Spleen (tissue), 11 donors: ENCODE measurements around the gene C16orf87. TPM values are rescaled to one million over a fixed set of nuclear protein-coding genes. Genes with fewer than 3 reads are reported as not detected.
A peak's percentile ranks its signal among the peaks of the same experiment; 100 is the strongest.

Experiments
- DNase-seq: peaks from one replicate; pipeline ENCODE4 v3.0.0-alpha.2; 2020
- H3K27ac ChIP-seq, 8 donors: fragments of 200-600 bp; sonication (generic) in 7 of 8; 1 replicate in 4 of 8; 2 replicates in 4 of 8; pipeline versions ENCODE4 v1.5.0 to v1.8.0; 2016 to 2021; ENCODE audit warnings: inconsistent platforms in 4 of 8, mild to moderate bottlenecking in 4 of 8, moderate library complexity in 1 of 8
- H3K27me3 ChIP-seq, 7 donors: fragments of 200-600 bp; sonication (generic) in 6 of 7; replicated peaks in 1 of 7; 1 replicate in 4 of 7; 2 replicates in 3 of 7; pipeline versions ENCODE4 v1.5.0 to v1.8.0; 2016 to 2021; ENCODE audit warnings: inconsistent platforms in 3 of 7, mild to moderate bottlenecking in 1 of 7
- H3K36me3 ChIP-seq, 6 donors: fragments of 200-600 bp; sonication (generic) in 5 of 6; 1 replicate in 4 of 6; 2 replicates in 2 of 6; pipeline versions ENCODE4 v1.5.0 to v1.8.0; 2016 to 2021; ENCODE audit warnings: inconsistent platforms in 2 of 6
- H3K4me1 ChIP-seq, 6 donors: fragments of 200-600 bp; sonication (generic) in 5 of 6; 1 replicate in 3 of 6; 2 replicates in 3 of 6; pipeline versions ENCODE4 v1.5.0 to v1.8.0; 2016 to 2021; ENCODE audit warnings: inconsistent platforms in 3 of 6
- H3K4me3 ChIP-seq, 8 donors: fragments of 200-600 bp; sonication (generic) in 7 of 8; 1 replicate in 4 of 8; 2 replicates in 4 of 8; pipeline versions ENCODE4 v1.5.0 to v1.8.0; 2016 to 2021; ENCODE audit warnings: inconsistent platforms in 4 of 8, mild to moderate bottlenecking in 4 of 8, moderate library complexity in 2 of 8
- H3K9me3 ChIP-seq, 8 donors: fragments of 200-600 bp; sonication (generic) in 7 of 8; 1 replicate in 4 of 8; 2 replicates in 4 of 8; pipeline versions ENCODE4 v1.5.0 to v1.8.0; 2016 to 2021; ENCODE audit warnings: inconsistent platforms in 4 of 8
- CTCF ChIP-seq, 11 experiments: fragments of 200-600 bp in 7 of 11; fragments of 450-650 bp in 4 of 11; sonication (generic) in 4 of 11; IDR thresholded peaks in 8 of 11; conservative IDR thresholded peaks in 3 of 11; 1 replicate in 7 of 11; 2 replicates in 4 of 11; pipeline versions ENCODE4 v1.4.0 to v1.8.0; 2016 to 2021; ENCODE audit warnings: antibody characterized with exemption in 11 of 11, inconsistent platforms in 4 of 11, mild to moderate bottlenecking in 1 of 11
- POLR2A ChIP-seq, 3 donors: fragments of 450-650 bp; IDR thresholded peaks; one replicate each; pipeline ENCODE4 v1.5.1; 2017; ENCODE audit warnings: antibody characterized with exemption in 3 of 3, mild to moderate bottlenecking in 1 of 3
- POLR2AphosphoS5 ChIP-seq, 3 donors: sonication (generic); formaldehyde crosslinking; IDR thresholded peaks; one replicate each; pipeline ENCODE4 v1.5.1; 2017; ENCODE audit warnings: antibody characterized with exemption in 3 of 3
- WGBS, 5 donors: extraction: QIAGEN DNeasy Blood & Tissue Kit in 3 of 5; methylation state at CpG; one replicate each; pipeline versions ENCODE4 v1.1.5 to v1.1.7; 2013 to 2018; 5-methylcytosine and 5-hydroxymethylcytosine counted together
- intact Hi-C: fragments of 100-400 bp; cut with DNase I; formaldehyde crosslinking; loops from one replicate; pipeline ENCODE4 v1.15.0; 2023; ENCODE audit warnings: low total_unique reads
- polyA plus RNA-seq, 3 donors: library from polyadenylated mRNA; stranded (reverse); fragments of 200-250 nt; gene quantifications; one replicate each; pipeline ENCODE4 v1.2.1, GENCODE V29; 2013
- small RNA-seq, 4 donors: library from RNA; depleted of rRNA; stranded (forward); fragments of <200 nt; gene quantifications; one replicate each; pipeline ENCODE3, GENCODE V24; 2016
- total RNA-seq, 7 donors: library from RNA; depleted of rRNA in 3 of 7; stranded (reverse); fragments of >200 nt in 3 of 7; fragmentation: NEBNext Ultra II Directional in 4 of 7; extraction: Animal tissue kit (Norgen Biotek cat#: 25700) in 4 of 7; gene quantifications; one replicate each; pipeline versions ENCODE4 v1.1.0 to v1.2.1, GENCODE V29; 2016 to 2021
- donor health status: healthy with polysubstance abuse.
- donor health status: DM: no; HTN: no; CAD: no; lungs with moderate emphysema.
- donor health status: DM: no; HTN: no; CAD: no.
- donor health status: Bipolar disorder and iron deficiency.
- donor health status: healthy.
- donor health status: DM: no; HTN: no; CAD: no.
- donor health status: DM: yes; HTN: yes; CAD: no.

Gene C16orf87
- total and polyA plus RNA-seq, 10 donors = 7.2 to 10.3 (median 8.5) TPM

GRCh38 chr16:46747777-46748651, 83.0 kb downstream of the C16orf87 start, which contains the start of gene MYLK3:
MYLK3 (minus strand) TSS chr16:46748344; CDS start chr16:46748193, 151 bp downstream.
- DNase-seq = peak; percentile 72

DNA sequence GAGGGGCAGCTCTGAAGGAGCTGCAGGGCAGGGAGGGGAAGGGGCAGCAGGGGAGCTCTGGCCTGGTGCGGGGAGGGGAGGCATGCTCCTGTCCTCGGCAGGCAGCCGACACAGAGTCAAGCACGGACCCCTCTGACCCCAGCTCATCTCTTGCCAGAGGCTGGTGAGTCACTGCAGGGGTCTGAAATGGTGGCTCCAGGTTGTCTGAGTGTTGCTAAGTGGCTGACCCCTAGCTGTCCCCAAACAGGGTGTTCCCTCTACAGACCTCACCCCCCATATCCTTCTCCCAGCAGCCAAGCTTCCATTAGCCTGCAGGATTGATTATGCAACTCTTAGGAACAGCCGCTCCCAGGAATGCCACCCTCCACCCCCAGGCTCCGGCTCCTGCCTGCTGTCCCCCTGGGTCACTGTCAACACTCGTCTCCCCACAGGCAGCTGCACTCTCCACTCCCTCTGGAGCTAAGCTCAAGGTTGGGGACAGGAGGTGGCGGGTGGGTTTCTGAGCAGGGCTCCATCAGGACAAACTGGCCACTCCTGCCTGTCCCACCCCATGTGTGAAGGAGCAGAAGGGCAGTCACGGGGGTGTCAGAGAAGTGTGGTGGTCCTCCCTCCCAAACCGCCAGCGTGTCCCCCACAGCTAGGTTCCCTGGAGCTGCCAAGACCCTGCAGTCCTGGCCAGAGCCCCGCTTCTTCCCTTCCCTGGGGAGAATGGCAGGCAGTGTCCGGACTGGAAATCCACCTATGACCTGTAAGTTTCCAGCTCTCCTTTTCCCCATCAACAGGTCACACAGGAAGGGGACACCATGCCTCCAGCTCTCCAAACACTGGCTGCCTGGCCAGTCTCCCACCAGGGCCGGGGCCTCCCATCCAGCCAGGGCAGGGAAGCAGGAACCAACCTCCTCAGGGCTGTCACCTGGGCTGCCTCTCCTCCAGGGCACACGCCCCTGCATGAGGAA, 83.9 kb downstream of the C16orf87 start:
- H3K27ac ChIP-seq = no peak overlapping the region
- H3K4me3 ChIP-seq = no peak overlapping the region
- no peak for TF ChIP-seq POLR2AphosphoS5 (IDR thresholded peaks at IDR 0.05)
- no peak for TF ChIP-seq POLR2A (IDR thresholded peaks at IDR 0.05)
- no peaks in the 10 kb centered on the region for H3K36me3 ChIP-seq
- no peaks in the 10 kb centered on the region for H3K9me3 ChIP-seq
- peaks cover 0 to 40% (median 22%) of the 10 kb centered on the region in 6 donors for H3K4me1 ChIP-seq
- intact Hi-C loops = no loop called here
- H3K27me3 ChIP-seq = no peaks in the 10 kb centered on the region
- DNase-seq = peak; percentile 72
- 78 to 90% (median 82%) methylated on average over 12 to 15 of the region's 15 CpGs for WGBS, 5 donors

More at GRCh38 chr16:46747777-46748651, 83.0 kb downstream of the C16orf87 start, which contains the start of gene MYLK3:
- no peaks in the 10 kb centered on the region for H3K27me3 ChIP-seq
- no peaks in the 10 kb centered on the region for H3K9me3 ChIP-seq
- H3K4me3 ChIP-seq = no peak within 1 kb of the TSS
- H3K27ac ChIP-seq = no peak within 1 kb of the TSS
- peaks cover 0 to 33% (median 16%) of the 10 kb centered on the region in 6 donors for H3K4me1 ChIP-seq
- intact Hi-C loops = no loop called here
- no peaks in the 10 kb centered on the region for H3K36me3 ChIP-seq
- TF ChIP-seq CTCF (IDR thresholded peaks at IDR 0.05 in 8 of 11, conservative IDR thresholded peaks at IDR 0.05 in 3 of 11) (no peak), POLR2A (IDR thresholded peaks at IDR 0.05) (no peak)
- 76 to 85% (median 81%) methylated on average over 15 to 25 of the region's 25 CpGs for WGBS, 5 donors

Small RNAs within 50 kb of the gene (small RNA-seq; reads per million reads assigned to genes)
- 0 reads per million in 4 donors for gene AC007225.2

Other genes starting within 250 kb of the C16orf87 start
- 10 to 100 TPM in 1 of 7 donors, 1 to 10 TPM in 6; 3.1 to 15.7 (median 6.0) TPM for gene SHCBP1, start 209.8 kb downstream of the C16orf87 start, total RNA-seq
- 1 to 10 TPM; 1.7 to 4.6 (median 4.0) TPM for gene SHCBP1, start 209.8 kb downstream of the C16orf87 start, polyA plus RNA-seq
- 100 to 1,000 TPM in 4 of 7 donors, 10 to 100 TPM in 3; 58.3 to 111 (median 105) TPM for gene VPS35, start 142.0 kb downstream of the C16orf87 start, total RNA-seq
- 10 to 100 TPM; 18.1 to 24.9 (median 22.0) TPM for gene VPS35, start 142.0 kb downstream of the C16orf87 start, polyA plus RNA-seq
- gene ORC6, start 141.5 kb downstream of the C16orf87 start, total RNA-seq = 10 to 100 TPM in 1 of 7 donors, 1 to 10 TPM in 6; 3.1 to 10.0 (median 5.9) TPM
- gene ORC6, start 141.5 kb downstream of the C16orf87 start, polyA plus RNA-seq = 10 to 100 TPM in 1 of 3 donors, 1 to 10 TPM in 2; 8.4 to 11.4 (median 8.4) TPM
- gene MYLK3, start 82.8 kb downstream of the C16orf87 start, total RNA-seq = 1 to 10 TPM in 2 of 7 donors, under 1 TPM in 4, not detected in 1; 0.13 to 2.4 (median 0.37) TPM
- under 1 TPM; 0.03 to 0.26 (median 0.07) TPM for gene MYLK3, start 82.8 kb downstream of the C16orf87 start, polyA plus RNA-seq
- gene GPT2, start 53.2 kb upstream of the C16orf87 start, total RNA-seq = 1 to 10 TPM; 3.1 to 9.2 (median 4.9) TPM
- 1 to 10 TPM; 4.6 to 6.0 (median 6.0) TPM for gene GPT2, start 53.2 kb upstream of the C16orf87 start, polyA plus RNA-seq
- gene DNAJA2, start 142.5 kb upstream of the C16orf87 start, total RNA-seq = 10 to 100 TPM; 45.5 to 61.5 (median 52.1) TPM
- 10 to 100 TPM; 25.0 to 38.4 (median 31.6) TPM for gene DNAJA2, start 142.5 kb upstream of the C16orf87 start, polyA plus RNA-seq